Nephron (organoid): ENCODE data around the gene HEMGN.

Experiments
- H3K27ac Mint-ChIP-seq, 3 experiments: 2 replicates each; pipeline ENCODE4 v1.8.0; 2020; ENCODE audit warnings: mixed read lengths in 3 of 3, mild to moderate bottlenecking in 2 of 3, moderate library complexity in 1 of 3
- H3K27me3 Mint-ChIP-seq: 2 replicates; pipeline ENCODE4 v1.8.0; 2021; ENCODE audit warnings: low read depth, mild to moderate bottlenecking, moderate library complexity, mixed read lengths
- H3K36me3 Mint-ChIP-seq: 2 replicates; pipeline ENCODE4 v1.8.0; 2020; ENCODE audit warnings: low read depth, mixed read lengths
- H3K4me1 Mint-ChIP-seq: 2 replicates; pipeline ENCODE4 v1.8.0; 2020; ENCODE audit warnings: mixed read lengths
- H3K4me3 Mint-ChIP-seq, 3 experiments: 2 replicates each; pipeline ENCODE4 v1.8.0; 2020; ENCODE audit warnings: mild to moderate bottlenecking in 3 of 3, mixed read lengths in 3 of 3, moderate library complexity in 2 of 3
- H3K9me3 Mint-ChIP-seq: 2 replicates; pipeline ENCODE4 v1.8.0; 2020; ENCODE audit warnings: mixed read lengths
- CTCF ChIP-seq, 3 experiments: fragments of 200-600 bp; sonication (generic); IDR thresholded peaks; one replicate each; pipeline ENCODE4 v1.5.0; 2021; ENCODE audit warnings: antibody characterized with exemption in 3 of 3; ENCODE audit not compliant: unreplicated experiment in 3 of 3

The HEMGN gene

GRCh38 chr9:97891736-97892135, 46.2 kb downstream of the HEMGN start:
- Mint-ChIP-seq H3K27ac (no peak overlapping the region), H3K36me3 (peaks cover 7% of the 10 kb centered on the region), H3K27me3 (peaks cover 35% of the 10 kb centered on the region), H3K9me3 (peaks cover 21% of the 10 kb centered on the region), H3K4me3 (no peak overlapping the region), H3K4me1 (no peaks in the 10 kb centered on the region)
- TF ChIP-seq CTCF (IDR thresholded peaks at IDR 0.05; ENCODE audit: unreplicated experiment in 3 of 3) = no peak

- Mint-ChIP-seq H3K27me3 (peaks cover 37% of the 10 kb centered on the region), H3K4me3 (no peak overlapping the region), H3K36me3 (peaks cover under 1% of the 10 kb centered on the region), H3K27ac (no peak overlapping the region), H3K9me3 (peaks cover 18% of the 10 kb centered on the region), H3K4me1 (no peaks in the 10 kb centered on the region)
- TF ChIP-seq CTCF (IDR thresholded peaks at IDR 0.05; ENCODE audit: unreplicated experiment in 3 of 3) = peak in 1 of 3 experiments; percentile 39
Observed at GRCh38 chr9:97889941-97890887, 47.8 kb downstream of the HEMGN start.

GRCh38 chr9:97880336-97880735, 57.6 kb downstream of the HEMGN start:
- no peaks in the 10 kb centered on the region for H3K4me1 Mint-ChIP-seq
- no peaks in the 10 kb centered on the region for H3K36me3 Mint-ChIP-seq
- H3K27ac Mint-ChIP-seq = no peak overlapping the region
- no peak overlapping the region for H3K4me3 Mint-ChIP-seq
- TF ChIP-seq CTCF (IDR thresholded peaks at IDR 0.05; ENCODE audit: unreplicated experiment in 3 of 3) = no peak
- H3K27me3 Mint-ChIP-seq = peaks cover 28% of the 10 kb centered on the region
- peaks cover 2% of the 10 kb centered on the region for H3K9me3 Mint-ChIP-seq
